HCT116 (cell line): ENCODE results near the gene RAP1B.

Source experiments
- POLR2A ChIP-seq: IDR thresholded peaks from 2 replicates; pipeline ENCODE4 v1.7.0; 2011; ENCODE audit warnings: borderline replicate concordance; ENCODE audit not compliant: insufficient read depth, insufficient read length; ENCODE audit errors: extremely low read depth
- TF ChIP-seq, protein P1 (sequence below), 3 experiments: fragments of 200-600 bp in 1 of 3; sonication (generic) in 1 of 3; IDR thresholded peaks in 2 of 3; conservative IDR thresholded peaks in 1 of 3; 2 replicates each; pipeline ENCODE4 v1.5.1; 2012 to 2017; ENCODE audit warnings: low read depth in 2 of 3, low read length in 2 of 3, antibody characterized with exemption in 1 of 3, borderline replicate concordance in 1 of 3, control low read depth in 1 of 3, mild to moderate bottlenecking in 1 of 3, mixed read lengths in 1 of 3, mixed run types in 1 of 3, moderate library complexity in 1 of 3; ENCODE audit not compliant: insufficient read depth in 1 of 3

- no peak for TF ChIP-seq POLR2A
- TF ChIP-seq, protein P1, sequence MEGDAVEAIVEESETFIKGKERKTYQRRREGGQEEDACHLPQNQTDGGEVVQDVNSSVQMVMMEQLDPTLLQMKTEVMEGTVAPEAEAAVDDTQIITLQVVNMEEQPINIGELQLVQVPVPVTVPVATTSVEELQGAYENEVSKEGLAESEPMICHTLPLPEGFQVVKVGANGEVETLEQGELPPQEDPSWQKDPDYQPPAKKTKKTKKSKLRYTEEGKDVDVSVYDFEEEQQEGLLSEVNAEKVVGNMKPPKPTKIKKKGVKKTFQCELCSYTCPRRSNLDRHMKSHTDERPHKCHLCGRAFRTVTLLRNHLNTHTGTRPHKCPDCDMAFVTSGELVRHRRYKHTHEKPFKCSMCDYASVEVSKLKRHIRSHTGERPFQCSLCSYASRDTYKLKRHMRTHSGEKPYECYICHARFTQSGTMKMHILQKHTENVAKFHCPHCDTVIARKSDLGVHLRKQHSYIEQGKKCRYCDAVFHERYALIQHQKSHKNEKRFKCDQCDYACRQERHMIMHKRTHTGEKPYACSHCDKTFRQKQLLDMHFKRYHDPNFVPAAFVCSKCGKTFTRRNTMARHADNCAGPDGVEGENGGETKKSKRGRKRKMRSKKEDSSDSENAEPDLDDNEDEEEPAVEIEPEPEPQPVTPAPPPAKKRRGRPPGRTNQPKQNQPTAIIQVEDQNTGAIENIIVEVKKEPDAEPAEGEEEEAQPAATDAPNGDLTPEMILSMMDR (IDR thresholded peaks at IDR 0.05 in 2 of 3, conservative IDR thresholded peaks at IDR 0.05 in 1 of 3; ENCODE audit: borderline replicate concordance in 1 of 3, insufficient read depth in 1 of 3, low read depth in 2 of 3, low read length in 2 of 3) = no peak
These were observed 18.0 kb downstream of the RAP1B start for GRCh38 chr12:68628698-68629097.
